Stimulated activated naive CD8-positive, alpha-beta T cell treated with anti-CD3 and anti-CD28 coated beads, Interleukin-15, Interleukin-2, amounts not matched to agents 100 ng/mL and 50 ng/mL, for 24 hours (primary cell): ENCODE results near the gene MTCL1.

Experiments
- H3K27ac Mint-ChIP-seq: one replicate; pipeline ENCODE4 v1.8.0; 2021; ENCODE audit warnings: mild to moderate bottlenecking, mixed read lengths
- H3K27me3 Mint-ChIP-seq: one replicate; pipeline ENCODE4 v1.8.0; 2021; ENCODE audit warnings: mixed read lengths
- H3K36me3 Mint-ChIP-seq: one replicate; pipeline ENCODE4 v1.8.0; 2021; ENCODE audit warnings: low read depth, mixed read lengths
- H3K4me1 Mint-ChIP-seq: one replicate; pipeline ENCODE4 v1.8.0; 2021; ENCODE audit warnings: low read depth, mixed read lengths
- H3K4me3 Mint-ChIP-seq: one replicate; pipeline ENCODE4 v1.8.0; 2021; ENCODE audit warnings: mild to moderate bottlenecking, mixed read lengths
- H3K9me3 Mint-ChIP-seq: one replicate; pipeline ENCODE4 v1.8.0; 2021; ENCODE audit warnings: mixed read lengths

Gene MTCL1

DNA sequence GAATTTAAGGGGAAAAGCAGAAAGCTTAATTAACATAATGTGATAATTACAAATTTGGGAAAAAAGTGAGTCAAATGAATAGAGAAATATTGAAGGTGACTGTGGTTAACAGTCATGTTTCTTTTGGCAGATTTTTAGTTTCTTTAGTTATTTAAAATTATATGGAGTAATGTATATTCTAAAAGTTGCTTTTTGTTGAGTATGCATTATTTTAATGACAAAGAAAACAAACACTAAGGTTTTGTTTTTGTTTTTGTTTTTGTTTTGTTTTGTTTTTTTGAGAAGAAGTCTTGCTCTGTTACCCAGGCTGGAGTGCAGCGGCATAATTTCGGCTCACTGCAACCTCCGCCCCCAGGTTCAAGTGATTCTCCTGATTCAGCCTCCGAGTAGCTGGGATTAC, 30.3 kb upstream of the MTCL1 start:
- Mint-ChIP-seq H3K27ac (no peak overlapping the region), H3K9me3 (no peaks in the 10 kb centered on the region), H3K36me3 (no peaks in the 10 kb centered on the region), H3K4me3 (no peak overlapping the region), H3K4me1 (no peaks in the 10 kb centered on the region), H3K27me3 (no peaks in the 10 kb centered on the region)

- H3K36me3 Mint-ChIP-seq = no peaks in the 10 kb centered on the region
Observed at GRCh38 chr18:8681196-8681595, 24.2 kb upstream of the MTCL1 start.

DNA sequence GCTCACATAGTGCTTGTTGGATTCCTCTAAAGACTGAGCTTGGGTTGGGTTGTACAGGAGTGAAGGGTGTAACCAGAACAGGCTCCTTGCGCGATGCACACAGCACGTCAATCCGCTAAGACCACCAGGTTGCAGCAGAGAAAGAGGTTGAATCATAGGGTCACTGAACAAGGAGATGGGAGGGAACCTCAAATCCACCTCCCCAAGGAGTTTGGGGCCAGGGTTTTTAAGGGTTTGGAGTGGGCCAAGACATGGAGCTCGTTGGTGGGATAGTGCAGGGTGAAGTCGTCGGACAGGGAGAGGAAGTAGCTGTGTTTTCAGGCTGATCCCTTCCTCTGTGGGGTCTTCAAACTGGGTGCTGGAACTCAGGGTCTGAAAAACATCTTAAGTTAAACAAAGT, 20.8 kb upstream of the MTCL1 start:
- Mint-ChIP-seq H3K36me3 (no peaks in the 10 kb centered on the region), H3K27me3 (no peaks in the 10 kb centered on the region), H3K4me3 (no peak overlapping the region), H3K27ac (no peak overlapping the region), H3K9me3 (no peaks in the 10 kb centered on the region), H3K4me1 (no peaks in the 10 kb centered on the region)

More at GRCh38 chr18:8681196-8681595, 24.2 kb upstream of the MTCL1 start:
- H3K4me1 Mint-ChIP-seq = no peaks in the 10 kb centered on the region
- no peaks in the 10 kb centered on the region for H3K27me3 Mint-ChIP-seq
- H3K9me3 Mint-ChIP-seq = no peaks in the 10 kb centered on the region
- no peak overlapping the region for H3K4me3 Mint-ChIP-seq
- H3K27ac Mint-ChIP-seq = no peak overlapping the region

DNA sequence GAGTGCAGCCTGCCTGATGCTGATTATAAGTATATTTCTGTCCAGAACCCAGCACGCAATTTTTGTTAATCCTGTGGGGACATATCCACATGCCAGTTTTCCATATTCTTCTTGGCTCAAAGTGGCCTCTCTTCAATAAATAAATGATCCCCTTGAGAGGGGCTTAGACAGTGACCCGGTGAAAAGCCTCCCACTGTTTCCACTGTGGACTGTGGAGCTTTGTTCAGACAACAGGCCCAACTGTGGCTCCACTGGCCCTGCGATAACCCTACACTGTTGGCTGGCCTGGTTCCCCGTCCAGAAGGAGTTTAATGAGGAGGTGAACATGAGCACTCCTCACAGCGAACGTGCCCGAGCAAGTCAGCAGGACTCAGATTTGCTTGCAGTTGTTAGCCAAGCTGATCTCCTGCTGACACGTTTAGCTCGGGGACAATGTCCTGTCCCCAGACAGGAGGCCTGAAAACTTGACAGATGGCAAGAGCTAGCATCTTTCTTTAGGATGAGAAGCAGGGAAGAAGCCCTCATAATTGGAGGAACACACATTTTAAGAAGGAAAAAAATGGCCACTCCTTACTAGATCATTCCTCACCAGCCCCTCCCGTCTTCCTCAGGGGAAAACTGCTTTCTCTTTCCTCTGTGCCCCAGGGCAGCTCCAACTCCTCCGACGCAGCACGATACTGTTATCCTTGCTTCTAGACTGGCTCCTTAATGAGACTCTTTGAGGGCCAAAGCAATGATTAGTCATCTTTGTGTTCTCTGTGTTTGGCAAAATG, 20.0 kb upstream of the MTCL1 start:
- no peaks in the 10 kb centered on the region for H3K36me3 Mint-ChIP-seq
- H3K27ac Mint-ChIP-seq = no peak overlapping the region
- no peak overlapping the region for H3K4me3 Mint-ChIP-seq
- no peaks in the 10 kb centered on the region for H3K27me3 Mint-ChIP-seq
- H3K4me1 Mint-ChIP-seq = no peaks in the 10 kb centered on the region
- H3K9me3 Mint-ChIP-seq = no peaks in the 10 kb centered on the region

DNA sequence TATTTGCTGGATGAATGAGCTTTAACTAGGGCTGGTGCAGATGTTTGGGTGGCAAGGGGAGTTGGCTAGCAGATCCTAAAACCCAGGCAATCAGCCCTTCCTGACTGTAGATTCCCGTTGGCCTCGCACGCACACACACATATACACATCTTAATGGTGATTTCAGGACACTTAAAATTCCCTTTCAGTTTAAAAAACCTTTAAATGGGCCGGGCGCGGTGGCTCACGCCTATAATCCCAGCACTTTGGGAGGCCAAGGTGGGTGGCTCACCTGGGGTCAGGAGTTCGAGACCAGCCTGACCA, 19.5 kb upstream of the MTCL1 start:
- H3K9me3 Mint-ChIP-seq = no peaks in the 10 kb centered on the region

GRCh38 chr18:8686611-8687010, 18.7 kb upstream of the MTCL1 start:
- H3K27ac Mint-ChIP-seq = no peak overlapping the region
- no peaks in the 10 kb centered on the region for H3K4me1 Mint-ChIP-seq
- no peak overlapping the region for H3K4me3 Mint-ChIP-seq
- no peaks in the 10 kb centered on the region for H3K36me3 Mint-ChIP-seq
- no peaks in the 10 kb centered on the region for H3K27me3 Mint-ChIP-seq
- no peaks in the 10 kb centered on the region for H3K9me3 Mint-ChIP-seq

More for the DNA sequence above, 19.5 kb upstream of the MTCL1 start:
- H3K27ac Mint-ChIP-seq = no peak overlapping the region
- H3K4me1 Mint-ChIP-seq = no peaks in the 10 kb centered on the region
- H3K27me3 Mint-ChIP-seq = no peaks in the 10 kb centered on the region
- H3K36me3 Mint-ChIP-seq = no peaks in the 10 kb centered on the region
- H3K4me3 Mint-ChIP-seq = no peak overlapping the region

GRCh38 chr18:8688216-8688800, 17.0 kb upstream of the MTCL1 start:
- Mint-ChIP-seq H3K4me3 (no peak overlapping the region), H3K4me1 (no peaks in the 10 kb centered on the region), H3K27me3 (peaks cover 2% of the 10 kb centered on the region), H3K36me3 (no peaks in the 10 kb centered on the region), H3K9me3 (no peaks in the 10 kb centered on the region), H3K27ac (no peak overlapping the region)

DNA sequence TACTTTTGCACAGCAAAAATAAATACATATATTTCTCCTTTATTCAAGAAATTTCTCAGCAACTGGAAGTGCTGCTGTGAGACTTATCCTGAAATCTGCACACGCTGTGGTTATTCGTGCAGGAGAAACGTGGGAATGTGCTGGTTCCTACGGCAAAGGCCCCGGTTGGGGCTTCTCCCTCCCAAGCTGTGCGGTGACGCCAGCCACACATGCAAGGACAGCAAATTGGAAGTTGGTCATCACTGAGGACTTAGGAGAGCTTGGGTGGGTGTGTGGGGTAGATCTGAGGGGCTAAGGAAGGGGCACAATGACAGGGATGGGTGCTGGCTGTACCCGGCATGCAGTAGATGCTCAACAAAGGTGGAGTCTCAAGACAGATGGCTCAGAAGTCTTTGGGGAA, 16.5 kb upstream of the MTCL1 start:
- Mint-ChIP-seq H3K4me3 (no peak overlapping the region), H3K4me1 (no peaks in the 10 kb centered on the region), H3K27ac (no peak overlapping the region), H3K9me3 (no peaks in the 10 kb centered on the region), H3K36me3 (no peaks in the 10 kb centered on the region), H3K27me3 (peaks cover 2% of the 10 kb centered on the region)

GRCh38 chr18:8689517-8689916, 15.8 kb upstream of the MTCL1 start:
- no peak overlapping the region for H3K27ac Mint-ChIP-seq
- peaks cover 2% of the 10 kb centered on the region for H3K27me3 Mint-ChIP-seq
- H3K9me3 Mint-ChIP-seq = no peaks in the 10 kb centered on the region
- no peaks in the 10 kb centered on the region for H3K36me3 Mint-ChIP-seq
- no peak overlapping the region for H3K4me3 Mint-ChIP-seq
- no peaks in the 10 kb centered on the region for H3K4me1 Mint-ChIP-seq

GRCh38 chr18:8694891-8695290, 10.5 kb upstream of the MTCL1 start:
- H3K27ac Mint-ChIP-seq = no peak overlapping the region
- no peaks in the 10 kb centered on the region for H3K4me1 Mint-ChIP-seq
- H3K27me3 Mint-ChIP-seq = peaks cover 7% of the 10 kb centered on the region
- no peaks in the 10 kb centered on the region for H3K36me3 Mint-ChIP-seq
- no peak overlapping the region for H3K4me3 Mint-ChIP-seq
- H3K9me3 Mint-ChIP-seq = no peaks in the 10 kb centered on the region

GRCh38 chr18:8695932-8696517, 9.3 kb upstream of the MTCL1 start:
- no peaks in the 10 kb centered on the region for H3K4me1 Mint-ChIP-seq

DNA sequence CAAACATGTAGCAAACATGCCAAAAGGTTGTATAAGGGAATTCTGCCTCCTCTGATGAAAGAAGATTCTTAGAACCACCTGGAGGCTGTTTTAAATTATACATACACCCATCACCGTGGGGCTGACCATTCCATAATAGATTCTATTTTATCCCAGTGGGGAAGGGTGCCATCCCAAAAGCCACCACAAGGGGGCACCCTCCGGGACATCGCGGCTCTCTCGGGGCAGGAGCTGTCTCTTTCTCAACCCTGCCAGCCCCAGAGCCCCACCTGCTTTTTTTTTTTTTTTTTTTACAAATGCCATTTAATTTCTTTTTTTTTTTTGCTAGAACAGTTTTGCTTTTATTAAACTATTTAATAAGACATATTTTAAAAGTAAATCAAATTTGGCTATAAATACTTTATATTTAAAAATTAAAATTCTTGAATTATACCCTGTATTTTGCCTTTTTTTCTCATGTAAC, 8.6 kb upstream of the MTCL1 start:
- Mint-ChIP-seq H3K27me3 (peaks cover 14% of the 10 kb centered on the region), H3K4me1 (no peaks in the 10 kb centered on the region), H3K4me3 (no peak overlapping the region), H3K9me3 (no peaks in the 10 kb centered on the region), H3K36me3 (no peaks in the 10 kb centered on the region), H3K27ac (no peak overlapping the region)

More at GRCh38 chr18:8695932-8696517, 9.3 kb upstream of the MTCL1 start:
- Mint-ChIP-seq H3K27me3 (peaks cover 9% of the 10 kb centered on the region), H3K36me3 (no peaks in the 10 kb centered on the region), H3K4me3 (no peak overlapping the region), H3K27ac (no peak overlapping the region), H3K9me3 (no peaks in the 10 kb centered on the region)

DNA sequence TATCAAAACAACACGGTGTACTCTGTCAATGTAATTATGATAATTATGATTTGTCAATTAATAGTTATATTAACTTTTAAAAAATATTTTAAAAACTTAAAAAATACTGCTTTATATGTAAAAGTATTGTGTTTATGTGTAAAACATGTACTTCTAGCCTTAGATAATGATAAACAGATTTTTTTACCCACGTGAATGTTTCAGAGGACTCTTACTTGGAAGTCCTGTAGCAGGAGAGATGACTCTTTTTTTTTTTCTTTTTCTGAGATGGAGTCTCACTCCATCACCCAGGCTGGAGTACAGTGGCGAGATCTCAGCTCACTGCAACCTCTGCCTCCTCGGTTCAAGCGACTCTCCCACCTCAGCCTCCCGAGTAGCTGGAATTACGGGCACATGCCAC, 6.2 kb upstream of the MTCL1 start:
- Mint-ChIP-seq H3K36me3 (no peaks in the 10 kb centered on the region), H3K27ac (no peak overlapping the region), H3K9me3 (no peaks in the 10 kb centered on the region), H3K27me3 (peaks cover 33% of the 10 kb centered on the region), H3K4me3 (no peak overlapping the region), H3K4me1 (peaks cover 3% of the 10 kb centered on the region)

GRCh38 chr18:8699948-8700347, 5.4 kb upstream of the MTCL1 start:
- H3K27me3 Mint-ChIP-seq = peaks cover 38% of the 10 kb centered on the region
- H3K4me1 Mint-ChIP-seq = peaks cover 11% of the 10 kb centered on the region

GRCh38 chr18:8701546-8702118, 3.7 kb upstream of the MTCL1 start:
- Mint-ChIP-seq H3K36me3 (no peaks in the 10 kb centered on the region), H3K27me3 (peaks cover 39% of the 10 kb centered on the region), H3K27ac (no peak overlapping the region), H3K9me3 (no peaks in the 10 kb centered on the region), H3K4me1 (peaks cover 12% of the 10 kb centered on the region), H3K4me3 (no peak overlapping the region)

More at GRCh38 chr18:8699948-8700347, 5.4 kb upstream of the MTCL1 start:
- H3K27ac Mint-ChIP-seq = no peak overlapping the region
- no peak overlapping the region for H3K4me3 Mint-ChIP-seq
- no peaks in the 10 kb centered on the region for H3K9me3 Mint-ChIP-seq
- no peaks in the 10 kb centered on the region for H3K36me3 Mint-ChIP-seq
